GM21576 (cell line): ENCODE results near the gene GLT6D1.

ENCODE experiments used
- ATAC-seq: cut with Tn5 transposase; IDR thresholded peaks from one replicate; pipeline ENCODE4 v1.9.1; 2021; ENCODE audit warnings: mild to moderate bottlenecking, moderate library complexity; ENCODE audit not compliant: unreplicated experiment

The GLT6D1 gene

DNA sequence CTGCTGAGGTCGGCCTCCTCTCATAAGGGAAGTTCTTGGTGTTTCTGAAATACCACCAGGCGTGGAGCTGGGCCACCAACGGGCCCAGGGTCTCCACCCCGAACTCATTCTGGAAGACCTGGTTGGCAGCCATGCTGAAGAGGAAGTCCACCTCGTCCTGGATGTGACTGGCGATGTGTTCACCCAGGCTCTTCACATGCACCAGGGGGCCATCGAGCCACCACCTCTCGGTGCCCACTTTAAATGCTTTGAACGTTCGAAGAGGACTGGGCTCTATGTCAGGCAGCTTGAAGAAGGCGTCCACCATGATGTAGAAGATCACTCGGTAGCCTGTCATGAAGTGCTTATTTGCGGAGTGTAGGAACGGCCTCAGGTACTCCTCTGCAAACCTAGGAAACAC is 15.1 kb downstream of the GLT6D1 start:
- ATAC-seq: no peak

- ATAC-seq: no peak
These were observed 16.8 kb downstream of the GLT6D1 start for GRCh38 chr9:135622415-135623020.

- ATAC-seq: no peak
These were observed 18.8 kb downstream of the GLT6D1 start for GRCh38 chr9:135620558-135620957.

DNA sequence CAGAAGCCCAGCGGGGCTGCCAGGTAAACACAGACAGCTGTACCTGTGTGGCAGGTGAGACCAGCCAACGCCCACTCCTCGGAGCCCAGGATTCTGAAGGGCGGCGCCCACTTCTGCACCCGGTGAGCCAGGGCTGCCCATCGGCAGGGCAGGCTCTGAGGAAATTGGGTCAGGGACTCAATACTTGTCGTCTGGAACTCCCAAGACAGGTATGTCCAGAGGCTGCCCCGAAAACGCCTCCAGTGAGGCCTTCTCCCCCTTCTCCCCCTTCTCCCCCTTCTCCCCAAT is 19.8 kb downstream of the GLT6D1 start:
- no peak for ATAC-seq

DNA sequence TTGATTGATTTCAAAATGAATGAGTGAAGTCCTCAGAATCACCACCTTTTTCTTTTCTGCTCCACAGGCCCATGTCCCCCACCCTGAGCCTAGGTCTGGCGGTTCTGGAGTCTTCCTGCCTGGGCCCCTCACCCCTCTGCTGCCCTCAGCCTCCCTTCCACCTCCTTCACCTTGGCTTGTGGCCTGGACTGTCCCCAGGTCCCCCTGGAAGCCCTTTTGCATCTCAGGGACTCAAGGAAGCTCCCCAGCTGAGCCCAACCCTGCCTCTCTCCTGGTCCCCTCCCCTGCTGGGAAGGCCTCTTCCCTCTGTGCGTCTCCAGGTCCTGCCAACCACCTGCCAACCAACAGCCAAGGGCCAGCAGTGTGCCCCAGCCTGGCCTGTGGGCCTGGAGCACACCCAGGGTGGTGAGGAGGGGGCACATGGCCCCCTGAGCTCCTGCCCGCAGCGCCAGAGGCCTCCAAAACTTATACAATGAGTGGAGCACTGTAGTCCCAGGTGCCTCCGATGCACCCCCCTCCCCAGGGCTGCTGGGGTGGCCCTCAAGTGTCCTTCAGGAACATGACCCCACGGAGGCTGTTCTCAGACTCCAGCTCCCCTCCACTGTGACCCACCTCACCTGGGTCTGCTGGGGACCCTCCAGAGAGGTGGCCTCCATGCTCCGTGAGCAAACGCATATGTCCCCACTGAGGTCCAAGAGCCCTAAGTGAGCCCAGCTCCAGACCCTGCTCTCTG is 20.3 kb downstream of the GLT6D1 start:
- ATAC-seq: no peak

DNA sequence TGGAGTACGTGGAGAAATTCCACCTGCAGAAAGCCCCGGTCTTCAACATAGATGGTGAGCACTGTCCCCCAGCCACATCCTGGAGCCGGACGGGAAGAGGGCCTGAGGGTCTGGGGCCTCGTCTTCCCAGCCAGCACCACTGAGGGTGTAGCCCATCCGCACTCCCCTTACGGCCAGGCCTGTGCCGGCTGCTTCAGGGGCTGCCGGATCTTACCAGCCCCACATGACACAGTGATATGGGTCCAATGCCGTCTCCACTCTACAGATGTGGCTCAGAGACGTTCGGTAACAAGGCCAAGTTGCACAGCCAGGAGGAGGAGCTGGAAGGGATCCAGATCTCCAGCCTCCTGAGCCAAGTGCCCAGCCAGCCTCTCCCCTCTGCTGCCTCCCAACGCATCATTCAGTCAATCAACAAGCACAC is 21.3 kb downstream of the GLT6D1 start:
- ATAC-seq: no peak

DNA sequence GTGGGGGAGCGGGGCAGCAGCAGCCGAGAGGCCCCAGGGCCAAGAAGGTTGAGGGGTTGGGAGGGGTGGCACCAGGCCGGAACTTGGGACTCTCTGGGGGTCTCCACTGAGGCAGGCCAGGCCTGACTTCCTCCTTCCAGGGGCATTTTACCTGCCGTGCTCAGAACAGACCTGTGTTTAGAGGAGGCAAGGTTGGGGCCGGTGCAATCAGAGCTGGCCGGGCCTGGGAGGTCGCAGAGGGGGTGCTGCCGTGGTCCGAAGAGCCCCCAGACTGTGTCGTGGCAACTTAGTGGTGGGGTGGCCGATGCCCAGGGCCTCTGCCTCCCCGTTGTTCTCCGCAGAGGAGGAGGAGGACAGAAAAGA is 21.8 kb downstream of the GLT6D1 start:
- no peak for ATAC-seq

GRCh38 chr9:135616619-135617537 is 22.5 kb downstream of the GLT6D1 start:
- no peak for ATAC-seq

DNA sequence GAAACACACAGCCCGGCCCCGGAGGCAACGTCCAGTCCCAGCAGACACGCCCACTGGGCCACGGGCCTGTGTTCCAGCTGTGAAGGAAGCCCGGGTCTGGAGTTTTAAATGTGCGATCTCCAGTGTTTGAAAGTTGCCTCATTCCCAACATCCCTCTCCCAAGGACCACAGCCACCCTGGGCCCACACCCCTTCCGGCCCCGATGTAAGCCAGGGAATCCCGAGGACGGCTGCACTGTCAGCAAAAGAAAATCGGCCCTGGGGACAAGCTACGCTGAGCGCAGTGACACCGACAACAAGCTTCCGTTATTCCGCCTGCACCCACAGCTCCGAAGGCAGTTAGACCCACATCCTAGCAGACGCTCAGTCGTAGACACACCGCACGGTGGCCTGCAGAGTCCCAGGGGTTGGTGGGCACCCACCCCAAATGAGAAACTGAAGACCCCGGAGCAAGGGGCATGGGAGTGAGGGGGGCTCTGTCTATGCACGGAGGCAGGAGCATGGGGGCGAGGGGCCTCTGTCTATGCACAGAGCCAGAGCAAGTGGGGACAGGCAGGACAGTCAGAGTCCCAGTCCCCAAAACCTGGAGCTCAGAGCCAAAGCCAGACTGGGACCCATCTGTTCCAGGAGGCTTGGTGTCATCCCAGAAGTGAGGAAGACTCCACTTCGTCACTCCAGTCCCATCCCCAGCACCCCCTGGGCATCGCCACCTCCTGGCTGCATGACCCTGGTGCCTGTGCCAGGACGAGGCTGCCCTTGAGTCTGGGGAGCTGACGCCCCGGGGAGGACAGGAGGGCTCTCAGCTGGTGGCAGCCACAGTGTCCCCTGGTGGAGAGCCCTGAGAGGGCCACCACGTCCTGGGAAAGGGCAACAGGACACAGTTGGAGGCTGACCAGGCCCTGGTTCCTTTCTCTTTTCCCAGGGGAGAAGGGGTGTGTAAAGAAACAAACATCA is 23.4 kb downstream of the GLT6D1 start:
- ATAC-seq: no peak

- no peak for ATAC-seq
These were observed 24.3 kb downstream of the GLT6D1 start for GRCh38 chr9:135614821-135615665.

DNA sequence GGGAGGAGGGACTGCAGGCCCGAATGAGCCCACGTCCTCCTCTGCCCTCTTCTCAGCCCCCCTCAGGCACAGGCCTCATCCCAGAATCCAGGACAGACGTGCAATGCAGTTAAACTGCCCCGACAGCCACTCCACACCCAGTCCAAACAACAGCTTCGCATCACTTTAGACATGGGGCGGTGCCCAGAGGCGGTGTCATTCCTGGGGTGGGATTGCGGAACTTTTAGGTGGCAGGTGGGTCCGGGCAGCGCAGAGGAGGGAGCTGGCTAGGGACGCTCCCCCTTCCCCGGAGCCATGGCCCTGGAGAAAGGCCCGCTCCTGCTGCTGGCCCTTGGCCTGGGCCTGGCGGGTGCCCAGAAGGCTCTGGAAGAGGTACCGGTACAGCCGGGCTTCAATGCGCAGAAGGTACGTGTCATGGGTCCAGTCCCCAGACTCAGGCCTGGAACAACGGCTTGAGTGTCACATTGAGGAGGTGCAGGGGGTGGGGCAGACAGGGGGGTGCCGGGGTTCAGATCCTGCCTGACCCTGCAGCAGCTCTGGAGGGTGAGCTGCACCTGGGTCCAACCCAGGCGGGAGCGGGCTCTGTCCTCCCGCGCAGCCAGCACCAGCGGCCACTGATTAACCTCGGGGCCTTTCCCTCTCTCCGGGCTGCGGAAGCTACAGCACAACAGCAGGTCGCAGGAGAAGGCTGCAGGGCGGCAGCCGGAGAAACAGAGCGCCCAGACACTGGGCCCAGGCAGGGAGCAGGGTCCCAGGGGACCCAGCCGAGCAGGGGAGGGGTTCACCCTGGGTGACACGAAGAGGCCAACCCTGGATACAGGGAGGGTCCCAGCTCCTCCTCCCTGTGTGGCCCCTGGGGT is 25.2 kb downstream of the GLT6D1 start:
- ATAC-seq: no peak

GRCh38 chr9:135612981-135613910 is 26.1 kb downstream of the GLT6D1 start:
- no peak for ATAC-seq

DNA sequence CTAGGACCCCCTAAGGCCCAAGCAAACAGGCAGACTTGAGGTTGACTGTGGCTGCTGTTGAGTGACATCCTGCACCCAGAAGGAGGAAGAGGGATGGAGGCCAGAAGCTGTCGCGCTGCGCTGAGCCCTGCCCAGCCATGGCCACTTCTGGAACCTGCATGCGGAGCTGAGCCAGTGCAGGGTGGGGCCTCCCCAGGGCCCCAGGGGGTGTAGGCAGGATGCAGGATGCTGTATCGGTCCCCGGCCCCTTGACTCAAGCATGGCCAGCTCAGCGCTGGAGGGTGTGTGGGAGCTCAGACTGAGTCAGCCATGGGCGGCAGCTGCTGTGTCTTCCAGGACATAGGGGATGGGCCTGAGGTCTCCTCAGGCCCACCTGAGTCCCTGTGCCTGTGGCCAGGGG is 26.9 kb downstream of the GLT6D1 start:
- ATAC-seq: no peak

GRCh38 chr9:135611875-135612209 is 27.5 kb downstream of the GLT6D1 start:
- ATAC-seq: no peak

GRCh38 chr9:135611142-135611874 is 28.0 kb downstream of the GLT6D1 start:
- no peak for ATAC-seq

DNA sequence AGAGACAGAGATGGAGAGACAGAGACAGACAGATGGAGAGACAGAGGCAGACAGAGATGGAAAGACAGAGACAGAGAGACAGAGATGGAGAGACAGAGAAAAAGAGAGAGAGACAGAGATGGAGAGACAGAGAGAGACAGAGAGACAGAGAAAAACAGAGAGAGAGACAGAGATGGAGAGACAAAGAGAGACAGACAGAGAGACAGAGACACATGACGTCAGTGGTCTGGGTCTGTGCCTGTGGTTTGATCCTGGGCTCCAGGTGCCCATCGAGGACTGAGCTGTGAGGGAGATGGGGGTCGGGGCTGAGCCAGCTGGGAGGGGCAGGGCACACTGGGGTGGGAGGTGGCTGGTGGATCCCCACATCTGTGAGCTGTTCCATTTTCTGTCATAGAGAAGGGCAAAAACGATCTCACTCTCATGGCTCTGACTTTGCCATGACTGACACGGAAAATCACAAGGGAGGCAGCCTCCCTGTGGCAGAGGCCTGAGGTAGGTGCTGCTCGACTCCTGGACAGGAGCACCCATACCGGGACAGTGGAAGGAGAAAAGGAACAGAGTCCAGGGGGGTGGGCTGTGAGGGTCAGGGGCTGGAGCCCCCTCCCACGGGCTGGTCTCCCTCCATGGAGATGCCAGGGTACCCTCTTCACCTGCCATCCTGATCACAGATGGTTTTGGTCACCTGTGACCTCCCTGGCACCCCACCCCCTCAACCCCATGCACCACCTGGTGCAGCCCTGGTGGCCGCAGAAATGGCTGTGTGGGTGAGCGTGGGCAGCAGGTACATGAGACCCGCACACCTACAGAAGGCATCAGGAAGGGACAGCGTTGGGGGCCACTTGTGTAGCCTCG is 28.8 kb downstream of the GLT6D1 start:
- no peak for ATAC-seq
